ENCODE measurements around the gene BAG3.

GRCh38 chr10:119644994-119645393 is 6.2 kb upstream of the BAG3 start:
- no peak for TF ChIP-seq CTCF (conservative IDR thresholded peaks at IDR 0.05; ENCODE audit: low read length)
- no peak for TF ChIP-seq EZH2phosphoT487 (IDR thresholded peaks at IDR 0.05; ENCODE audit: borderline replicate concordance, low read depth, low read length)
